HepG2 (cell line): ENCODE results near the gene TRIM8. TPM values are rescaled to one million over a fixed set of nuclear protein-coding genes. Genes with fewer than 3 reads are reported as not detected.
A peak's percentile ranks its signal among the peaks of the same experiment; 100 is the strongest.

Experiments used
- ATF1 ChIP-seq: IDR thresholded peaks from 2 replicates; pipeline ENCODE4 v1.6.1; 2016; ENCODE audit warnings: mild to moderate bottlenecking, control low read depth
- ATF7-NPFF ChIP-seq: sonication (generic); formaldehyde crosslinking; IDR thresholded peaks from 2 replicates; pipeline ENCODE4 v1.8.1; 2023; ENCODE audit warnings: mild to moderate bottlenecking, low read depth, missing genetic modification reagents, moderate library complexity
- IRF2 ChIP-seq: IDR thresholded peaks from 2 replicates; pipeline ENCODE4 v1.6.1; 2018; ENCODE audit warnings: missing genetic modification reagents, missing compliant biosample characterization
- NFIB ChIP-seq: sonication (generic); formaldehyde crosslinking; IDR thresholded peaks from 2 replicates; pipeline ENCODE4 v1.9.0; 2021; ENCODE audit warnings: missing genetic modification reagents, mild to moderate bottlenecking, borderline replicate concordance
- POLR2AphosphoS2 ChIP-seq: IDR thresholded peaks from 2 replicates; pipeline ENCODE4 v1.6.1; 2011; ENCODE audit warnings: low read depth, low read length, improper control_type of control experiment
- ZFP36L2 ChIP-seq: sonication (generic); formaldehyde crosslinking; IDR thresholded peaks from 2 replicates; pipeline ENCODE4 v1.4.0; 2020; ENCODE audit warnings: missing genetic modification reagents
- ZNF484 ChIP-seq: sonication (generic); formaldehyde crosslinking; IDR thresholded peaks from 2 replicates; pipeline ENCODE4 v1.5.1; 2020; ENCODE audit warnings: mild to moderate bottlenecking, low read depth, missing genetic modification reagents, borderline replicate concordance
- ZSCAN29 ChIP-seq: sonication (generic); formaldehyde crosslinking; conservative IDR thresholded peaks from 2 replicates; pipeline ENCODE4 v1.4.0; 2020; ENCODE audit warnings: mild to moderate bottlenecking, missing genetic modification reagents
- polyA plus RNA-seq, 8 experiments: library from polyadenylated mRNA; depleted of rRNA in 3 of 8; stranded (reverse) in 7 of 8; unstranded in 1 of 8; fragments of >200 nt; fragmentation: Illumina TruSeq in 4 of 8; extraction: Trizol in 4 of 8; gene quantifications; 2 replicates each; pipeline versions ENCODE4 v1.2.1 to v1.2.3, GENCODE V29; 2011 to 2016; ENCODE audit warnings: low read depth in 4 of 8, missing spikeins in 1 of 8, mixed read lengths in 1 of 8; ENCODE audit not compliant: insufficient read depth in 1 of 8
- total RNA-seq, 5 experiments: library from RNA; depleted of rRNA; stranded (reverse); fragments of >200 nt; fragmentation: Illumina TruSeq; extraction: Trizol; gene quantifications; 2 replicates each; pipeline ENCODE4 v1.2.3, GENCODE V29; 2016; ENCODE audit warnings: low read depth in 1 of 5
- TF ChIP-seq, protein P1 (sequence below): sonication (generic); formaldehyde crosslinking; IDR thresholded peaks from 2 replicates; pipeline ENCODE4 v1.4.0; 2020; ENCODE audit warnings: missing genetic modification reagents
- TF ChIP-seq, protein P2 (sequence below): sonication (generic); formaldehyde crosslinking; IDR thresholded peaks from 2 replicates; pipeline ENCODE4 v1.8.1; 2023; ENCODE audit warnings: mild to moderate bottlenecking, missing genetic modification reagents, borderline replicate concordance
- TF ChIP-seq, protein P3 (sequence below): sonication (generic); formaldehyde crosslinking; IDR thresholded peaks from 2 replicates; pipeline ENCODE4 v1.4.0; 2020; ENCODE audit warnings: mild to moderate bottlenecking, missing genetic modification reagents, borderline replicate concordance
- TF ChIP-seq, protein P4 (sequence below): sonication (generic); formaldehyde crosslinking; IDR thresholded peaks from 2 replicates; pipeline ENCODE4 v1.5.0; 2020; ENCODE audit warnings: missing genetic modification reagents, mild to moderate bottlenecking, borderline replicate concordance

The TRIM8 gene
- total and polyA plus RNA-seq, 2 of the 13 experiments (the other 11 are each of a cell fraction or from before 2014, with no cell fraction given), result 38.9 to 66.5 TPM

DNA sequence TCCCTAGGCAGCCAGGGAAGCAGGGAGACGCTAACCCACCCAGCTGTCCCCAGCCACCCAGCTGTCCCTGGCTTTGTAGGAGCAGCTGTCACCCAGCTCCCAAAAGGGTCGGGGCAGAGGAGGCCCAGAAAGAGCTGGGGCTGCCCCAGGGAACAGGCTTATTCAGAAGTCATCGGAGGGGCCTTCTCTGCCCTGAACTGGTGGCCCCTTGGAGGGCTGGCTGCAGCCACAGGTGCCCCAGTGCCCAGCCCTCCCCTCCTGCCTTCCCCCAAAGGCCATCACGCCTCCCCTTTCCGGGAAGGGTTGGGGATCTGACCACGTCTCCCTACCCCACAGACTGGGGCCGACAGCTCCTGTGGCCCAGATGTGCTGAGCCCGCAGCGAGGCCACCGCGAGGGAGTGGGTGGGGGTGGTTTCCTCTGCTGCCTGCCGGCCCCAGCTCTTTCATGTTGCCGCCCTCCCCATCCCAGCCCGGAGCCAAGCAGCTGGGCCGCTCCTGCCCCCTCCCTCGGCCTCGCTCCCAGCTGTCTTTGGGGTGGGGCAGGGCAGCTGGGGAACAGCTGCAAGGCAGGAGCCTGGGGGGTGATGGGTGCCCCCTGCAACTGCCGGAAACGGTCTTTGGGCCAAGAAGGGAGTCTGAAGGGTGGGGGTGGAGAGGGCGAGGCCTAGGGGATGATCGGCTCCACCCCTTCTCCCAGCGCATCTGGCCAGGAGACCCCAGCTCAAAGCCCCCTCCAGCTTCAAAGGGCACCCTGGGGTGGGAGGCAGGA is 16.8 kb downstream of the TRIM8 start (continued):
- TF ChIP-seq, protein P1, sequence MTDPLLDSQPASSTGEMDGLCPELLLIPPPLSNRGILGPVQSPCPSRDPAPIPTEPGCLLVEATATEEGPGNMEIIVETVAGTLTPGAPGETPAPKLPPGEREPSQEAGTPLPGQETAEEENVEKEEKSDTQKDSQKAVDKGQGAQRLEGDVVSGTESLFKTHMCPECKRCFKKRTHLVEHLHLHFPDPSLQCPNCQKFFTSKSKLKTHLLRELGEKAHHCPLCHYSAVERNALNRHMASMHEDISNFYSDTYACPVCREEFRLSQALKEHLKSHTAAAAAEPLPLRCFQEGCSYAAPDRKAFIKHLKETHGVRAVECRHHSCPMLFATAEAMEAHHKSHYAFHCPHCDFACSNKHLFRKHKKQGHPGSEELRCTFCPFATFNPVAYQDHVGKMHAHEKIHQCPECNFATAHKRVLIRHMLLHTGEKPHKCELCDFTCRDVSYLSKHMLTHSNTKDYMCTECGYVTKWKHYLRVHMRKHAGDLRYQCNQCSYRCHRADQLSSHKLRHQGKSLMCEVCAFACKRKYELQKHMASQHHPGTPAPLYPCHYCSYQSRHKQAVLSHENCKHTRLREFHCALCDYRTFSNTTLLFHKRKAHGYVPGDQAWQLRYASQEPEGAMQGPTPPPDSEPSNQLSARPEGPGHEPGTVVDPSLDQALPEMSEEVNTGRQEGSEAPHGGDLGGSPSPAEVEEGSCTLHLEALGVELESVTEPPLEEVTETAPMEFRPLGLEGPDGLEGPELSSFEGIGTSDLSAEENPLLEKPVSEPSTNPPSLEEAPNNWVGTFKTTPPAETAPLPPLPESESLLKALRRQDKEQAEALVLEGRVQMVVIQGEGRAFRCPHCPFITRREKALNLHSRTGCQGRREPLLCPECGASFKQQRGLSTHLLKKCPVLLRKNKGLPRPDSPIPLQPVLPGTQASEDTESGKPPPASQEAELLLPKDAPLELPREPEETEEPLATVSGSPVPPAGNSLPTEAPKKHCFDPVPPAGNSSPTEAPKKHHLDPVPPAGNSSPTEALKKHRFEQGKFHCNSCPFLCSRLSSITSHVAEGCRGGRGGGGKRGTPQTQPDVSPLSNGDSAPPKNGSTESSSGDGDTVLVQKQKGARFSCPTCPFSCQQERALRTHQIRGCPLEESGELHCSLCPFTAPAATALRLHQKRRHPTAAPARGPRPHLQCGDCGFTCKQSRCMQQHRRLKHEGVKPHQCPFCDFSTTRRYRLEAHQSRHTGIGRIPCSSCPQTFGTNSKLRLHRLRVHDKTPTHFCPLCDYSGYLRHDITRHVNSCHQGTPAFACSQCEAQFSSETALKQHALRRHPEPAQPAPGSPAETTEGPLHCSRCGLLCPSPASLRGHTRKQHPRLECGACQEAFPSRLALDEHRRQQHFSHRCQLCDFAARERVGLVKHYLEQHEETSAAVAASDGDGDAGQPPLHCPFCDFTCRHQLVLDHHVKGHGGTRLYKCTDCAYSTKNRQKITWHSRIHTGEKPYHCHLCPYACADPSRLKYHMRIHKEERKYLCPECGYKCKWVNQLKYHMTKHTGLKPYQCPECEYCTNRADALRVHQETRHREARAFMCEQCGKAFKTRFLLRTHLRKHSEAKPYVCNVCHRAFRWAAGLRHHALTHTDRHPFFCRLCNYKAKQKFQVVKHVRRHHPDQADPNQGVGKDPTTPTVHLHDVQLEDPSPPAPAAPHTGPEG (CRISPR knock-in tag), result no peak
- no peak for TF ChIP-seq ZFP36L2 (CRISPR knock-in tag)
- TF ChIP-seq IRF2, result peak; percentile 84; the same call in 1 of the 2 replicates
- TF ChIP-seq ATF7-NPFF (CRISPR knock-in tag), result no peak
- no peak; the same call in 1 of the 2 replicates for TF ChIP-seq ZSCAN29 (CRISPR knock-in tag)
- TF ChIP-seq NFIB (CRISPR knock-in tag), result no peak
- TF ChIP-seq ZNF484, result no peak
- TF ChIP-seq, protein P2, sequence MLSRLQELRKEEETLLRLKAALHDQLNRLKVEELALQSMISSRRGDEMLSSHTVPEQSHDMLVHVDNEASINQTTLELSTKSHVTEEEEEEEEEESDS, result no peak
- TF ChIP-seq, protein P3, sequence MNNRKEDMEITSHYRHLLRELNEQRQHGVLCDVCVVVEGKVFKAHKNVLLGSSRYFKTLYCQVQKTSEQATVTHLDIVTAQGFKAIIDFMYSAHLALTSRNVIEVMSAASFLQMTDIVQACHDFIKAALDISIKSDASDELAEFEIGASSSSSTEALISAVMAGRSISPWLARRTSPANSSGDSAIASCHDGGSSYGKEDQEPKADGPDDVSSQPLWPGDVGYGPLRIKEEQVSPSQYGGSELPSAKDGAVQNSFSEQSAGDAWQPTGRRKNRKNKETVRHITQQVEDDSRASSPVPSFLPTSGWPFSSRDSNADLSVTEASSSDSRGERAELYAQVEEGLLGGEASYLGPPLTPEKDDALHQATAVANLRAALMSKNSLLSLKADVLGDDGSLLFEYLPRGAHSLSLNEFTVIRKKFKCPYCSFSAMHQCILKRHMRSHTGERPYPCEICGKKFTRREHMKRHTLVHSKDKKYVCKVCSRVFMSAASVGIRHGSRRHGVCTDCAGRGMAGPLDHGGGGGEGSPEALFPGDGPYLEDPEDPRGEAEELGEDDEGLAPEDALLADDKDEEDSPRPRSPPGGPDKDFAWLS (CRISPR knock-in tag), result 0 out of 2 replicates have a peak, but pooled peaks have one; percentile 43
- TF ChIP-seq, protein P4, sequence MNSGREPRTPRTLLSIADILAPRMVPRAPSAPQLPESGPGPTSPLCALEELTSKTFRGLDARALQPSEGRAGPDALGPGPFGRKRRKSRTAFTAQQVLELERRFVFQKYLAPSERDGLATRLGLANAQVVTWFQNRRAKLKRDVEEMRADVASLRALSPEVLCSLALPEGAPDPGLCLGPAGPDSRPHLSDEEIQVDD (CRISPR knock-in tag), result no peak
- no peak for TF ChIP-seq ATF1 (CRISPR knock-in tag)
- TF ChIP-seq POLR2AphosphoS2, result no peak
